HCT116 (cell line): Measurements from ENCODE around the gene SMPDL3B. TPM values are rescaled to one million over a fixed set of nuclear protein-coding genes. Genes with fewer than 3 reads are reported as not detected.

ENCODE experiments used
- ATAC-seq: fragments of 200-7000 bp; cut with Tn5 transposase; 2 replicates; pipeline ENCODE4 v1.9.1; 2020; ENCODE audit warnings: mild to moderate bottlenecking, moderate library complexity
- BruUV-seq: library from RNA; stranded (reverse); fragments of 400-500 nt; replicated peaks from 2 replicates; lab custom pipeline; 2021; lab: Mats Ljungman, UMichigan
- CTCF ChIA-PET: fragments of 300-600 bp; sonication (Branson Sonifier 250); formaldehyde crosslinking; loops from one replicate; lab custom pipeline; 2021; ENCODE audit warnings: antibody characterized with exemption; lab: Charles Lee
- POLR2A ChIA-PET: fragments of 300-600, 350-600 bp; sonication (Branson Sonifier 250); formaldehyde crosslinking; loops from one replicate; lab custom pipeline; 2021; ENCODE audit warnings: antibody characterized with exemption; lab: Charles Lee
- RAD21 ChIA-PET, 2 experiments: fragments of 300-600 bp; sonication (Branson Sonifier 250); formaldehyde crosslinking; loops; one replicate each; lab custom pipeline; 2023; ENCODE audit warnings: low total read pairs in 2 of 2; ENCODE audit not compliant: uncharacterized antibody in 2 of 2, unreplicated experiment in 2 of 2, low non-redundant PET in 1 of 2; lab: Charles Lee
- DNase-seq: peaks from one replicate; pipeline ENCODE4 v3.0.0-alpha.2; 2010; ENCODE audit warnings: low read depth, low spot score
- H2AFZ ChIP-seq: fragments of 200-600 bp; shearing (Covaris generic), sonication (generic); 2 replicates; pipeline ENCODE4 v1.6.1; 2017; ENCODE audit warnings: low read depth, mixed run types, mixed read lengths, antibody characterized with exemption, low read length; ENCODE audit not compliant: poor library complexity, severe bottlenecking
- H3K27ac ChIP-seq: 2 replicates; pipeline ENCODE4 v1.5.1; 2012; ENCODE audit warnings: low read depth, low read length
- H3K27me3 ChIP-seq: fragments of 200-600 bp; sonication (generic); 2 replicates; pipeline ENCODE4 v1.6.1; 2016; ENCODE audit warnings: mixed run types, low read length, mixed read lengths; ENCODE audit not compliant: insufficient read depth
- H3K36me3 ChIP-seq, 2 experiments: fragments of 200-500 bp in 1 of 2; fragments of 200-600 bp in 1 of 2; sonication (Bioruptor generic) in 1 of 2; sonication (generic) in 1 of 2; 2 replicates each; pipeline versions ENCODE4 v1.5.1 to v1.6.1; 2014 to 2016; ENCODE audit warnings: low read length in 2 of 2, inconsistent platforms in 1 of 2, mixed read lengths in 1 of 2, mixed run types in 1 of 2; ENCODE audit not compliant: insufficient read depth in 2 of 2, control insufficient read depth in 1 of 2
- H3K4me1 ChIP-seq, 2 experiments: fragments of 200-600 bp in 1 of 2; sonication (generic) in 1 of 2; 2 replicates each; pipeline versions ENCODE4 v1.5.1 to v1.6.1; 2012 to 2017; ENCODE audit warnings: low read length in 2 of 2, inconsistent platforms in 1 of 2, mild to moderate bottlenecking in 1 of 2, mixed read lengths in 1 of 2, mixed run types in 1 of 2, moderate library complexity in 1 of 2; ENCODE audit not compliant: insufficient read depth in 2 of 2, control insufficient read depth in 1 of 2
- H3K4me2 ChIP-seq: fragments of 200-600 bp; sonication (generic); 2 replicates; pipeline ENCODE4 v1.6.1; 2017; ENCODE audit warnings: mixed run types, low read length, mixed read lengths
- H3K4me3 ChIP-seq, 2 experiments: fragments of 200-600 bp in 1 of 2; sonication (generic) in 1 of 2; replicated peaks in 1 of 2; 2 replicates each; pipeline ENCODE4 v1.5.1; 2011 to 2016; ENCODE audit warnings: low read length in 2 of 2, control low read depth in 1 of 2, low read depth in 1 of 2, mild to moderate bottlenecking in 1 of 2, mixed read lengths in 1 of 2, mixed run types in 1 of 2
- H3K79me2 ChIP-seq: fragments of 200-600 bp; sonication (generic); 2 replicates; pipeline ENCODE4 v1.6.1; 2017; ENCODE audit warnings: mild to moderate bottlenecking, mixed run types, low read length, moderate library complexity, mixed read lengths; ENCODE audit not compliant: insufficient read depth
- H3K9ac ChIP-seq: fragments of 200-600 bp; sonication (generic); 2 replicates; pipeline ENCODE4 v1.6.1; 2016; ENCODE audit warnings: low read length, mixed read lengths
- H3K9me2 ChIP-seq: fragments of 200-600 bp; sonication (generic), shearing (Covaris generic); 2 replicates; pipeline ENCODE4 v1.6.1; 2017; ENCODE audit warnings: mixed run types, mild to moderate bottlenecking, moderate library complexity; ENCODE audit not compliant: insufficient read depth
- H3K9me3 ChIP-seq, 2 experiments: fragments of 200-500 bp in 1 of 2; fragments of 200-600 bp in 1 of 2; sonication (Bioruptor generic) in 1 of 2; sonication (generic) in 1 of 2; 2 replicates each; pipeline ENCODE4 v1.6.1; 2014 to 2017; ENCODE audit warnings: low read length in 2 of 2, mixed read lengths in 2 of 2, inconsistent platforms in 1 of 2, low read depth in 1 of 2, mild to moderate bottlenecking in 1 of 2, mixed run types in 1 of 2, moderate library complexity in 1 of 2; ENCODE audit not compliant: control insufficient read depth in 1 of 2, insufficient read depth in 1 of 2
- H4K20me1 ChIP-seq: fragments of 200-600 bp; sonication (generic), shearing (Covaris generic); 2 replicates; pipeline ENCODE4 v1.6.1; 2017; ENCODE audit warnings: mixed run types, mild to moderate bottlenecking, moderate library complexity; ENCODE audit not compliant: insufficient read depth
- CBX3 ChIP-seq: IDR thresholded peaks from 2 replicates; pipeline ENCODE4 v1.6.1; 2012; ENCODE audit warnings: low read depth
- CEBPB ChIP-seq: IDR thresholded peaks from 2 replicates; pipeline ENCODE4 v1.6.1; 2012; ENCODE audit warnings: low read depth
- ELF1 ChIP-seq: IDR thresholded peaks from 2 replicates; pipeline ENCODE4 v1.6.1; 2012; ENCODE audit warnings: low read depth, borderline replicate concordance
- EZH2 ChIP-seq: fragments of 200-600 bp; sonication (generic); IDR thresholded peaks from 2 replicates; pipeline ENCODE4 v1.6.1; 2017; ENCODE audit warnings: antibody characterized with exemption, mixed run types
- EZH2phosphoT487 ChIP-seq: fragments of 200-600 bp; IDR thresholded peaks from 2 replicates; pipeline ENCODE4 v1.6.1; 2018; ENCODE audit warnings: antibody characterized with exemption, borderline replicate concordance
- FOSL1 ChIP-seq: IDR thresholded peaks from 2 replicates; pipeline ENCODE4 v1.6.1; 2012; ENCODE audit warnings: low read depth
- JUND ChIP-seq: IDR thresholded peaks from 2 replicates; pipeline ENCODE4 v1.6.1; 2012
- RAD21 ChIP-seq: IDR thresholded peaks from 2 replicates; pipeline ENCODE4 v1.6.1; 2012; ENCODE audit warnings: low read depth, mild to moderate bottlenecking
- SIN3A ChIP-seq: IDR thresholded peaks from 2 replicates; pipeline ENCODE4 v1.6.1; 2012; ENCODE audit warnings: low read depth
- SRF ChIP-seq: IDR thresholded peaks from 2 replicates; pipeline ENCODE4 v1.6.1; 2012; ENCODE audit warnings: low read depth
- TCF7L2 ChIP-seq: IDR thresholded peaks from 2 replicates; pipeline ENCODE4 v1.7.0; 2011; ENCODE audit warnings: borderline replicate concordance, inconsistent platforms; ENCODE audit not compliant: insufficient read depth, insufficient read length; ENCODE audit errors: extremely low read depth
- YY1 ChIP-seq: IDR thresholded peaks from 2 replicates; pipeline ENCODE4 v1.6.1; 2011; ENCODE audit warnings: low read length, low read depth, moderate library complexity, mild to moderate bottlenecking; ENCODE audit not compliant: insufficient replicate concordance; ENCODE audit errors: extremely low read depth
- ZNF274 ChIP-seq: fragments of 200-500 bp; sonication (Bioruptor generic); IDR thresholded peaks from 2 replicates; pipeline ENCODE4 v1.6.1; 2014; ENCODE audit warnings: mild to moderate bottlenecking, low read depth, low read length, inconsistent platforms
- intact Hi-C: fragments of 100-400 bp; cut with micrococcal nuclease; formaldehyde crosslinking; loops from 2 replicates; pipeline ENCODE4 v1.10.0; 2022
- total RNA-seq: library from RNA; stranded (reverse); gene quantifications from one replicate; pipeline ENCODE4 v1.2.1, GENCODE V29; 2021; ENCODE audit not compliant: unreplicated experiment
- TF ChIP-seq, protein P1 (sequence below), 3 experiments: fragments of 200-600 bp in 1 of 3; sonication (generic) in 1 of 3; IDR thresholded peaks in 2 of 3; conservative IDR thresholded peaks in 1 of 3; 2 replicates each; pipeline ENCODE4 v1.5.1; 2012 to 2017; ENCODE audit warnings: low read depth in 2 of 3, low read length in 2 of 3, antibody characterized with exemption in 1 of 3, borderline replicate concordance in 1 of 3, control low read depth in 1 of 3, mild to moderate bottlenecking in 1 of 3, mixed read lengths in 1 of 3, mixed run types in 1 of 3, moderate library complexity in 1 of 3; ENCODE audit not compliant: insufficient read depth in 1 of 3
- TF ChIP-seq, protein P2 (sequence below): IDR thresholded peaks from 2 replicates; pipeline ENCODE4 v1.6.1; 2011; ENCODE audit warnings: mild to moderate bottlenecking, low read length, moderate library complexity; ENCODE audit not compliant: insufficient replicate concordance; ENCODE audit errors: extremely low read depth

The SMPDL3B gene
- total RNA-seq, 1 experiment from 2014 or later, result 16.4 TPM

GRCh38 chr1:27949027-27949426 lies 14.2 kb downstream of the SMPDL3B start:
- Histone ChIP-seq H3K9ac (no peak overlapping the region), H3K27ac (no peak overlapping the region), H3K9me3 (no peaks in the 10 kb centered on the region), H3K27me3 (no peaks in the 10 kb centered on the region), H3K4me2 (no peak overlapping the region), H3K79me2 (no peaks in the 10 kb centered on the region), H3K9me2 (no peaks in the 10 kb centered on the region), H3K4me3 (no peak overlapping the region), H3K4me1 (no peaks in the 10 kb centered on the region), H4K20me1 (no peaks in the 10 kb centered on the region), H3K36me3 (no peaks in the 10 kb centered on the region; a peak in 1 of 4 replicates), H2AFZ (no peak overlapping the region)
- intact Hi-C loops, result no loop called here
- ChIA-PET POLR2A (no interaction called here), RAD21 (no interaction called here), CTCF (no interaction called here)
- ATAC-seq, result no peak
- no peak for DNase-seq
- no TSS peak for BruUV-seq
- TF ChIP-seq YY1 (no peak), JUND (no peak), TCF7L2 (no peak), ELF1 (no peak), SIN3A (no peak), EZH2 (no peak), RAD21 (no peak), CEBPB (no peak), CBX3 (no peak), SRF (no peak), EZH2phosphoT487 (no peak), FOSL1 (no peak), ZNF274 (no peak)
- TF ChIP-seq, protein P1, sequence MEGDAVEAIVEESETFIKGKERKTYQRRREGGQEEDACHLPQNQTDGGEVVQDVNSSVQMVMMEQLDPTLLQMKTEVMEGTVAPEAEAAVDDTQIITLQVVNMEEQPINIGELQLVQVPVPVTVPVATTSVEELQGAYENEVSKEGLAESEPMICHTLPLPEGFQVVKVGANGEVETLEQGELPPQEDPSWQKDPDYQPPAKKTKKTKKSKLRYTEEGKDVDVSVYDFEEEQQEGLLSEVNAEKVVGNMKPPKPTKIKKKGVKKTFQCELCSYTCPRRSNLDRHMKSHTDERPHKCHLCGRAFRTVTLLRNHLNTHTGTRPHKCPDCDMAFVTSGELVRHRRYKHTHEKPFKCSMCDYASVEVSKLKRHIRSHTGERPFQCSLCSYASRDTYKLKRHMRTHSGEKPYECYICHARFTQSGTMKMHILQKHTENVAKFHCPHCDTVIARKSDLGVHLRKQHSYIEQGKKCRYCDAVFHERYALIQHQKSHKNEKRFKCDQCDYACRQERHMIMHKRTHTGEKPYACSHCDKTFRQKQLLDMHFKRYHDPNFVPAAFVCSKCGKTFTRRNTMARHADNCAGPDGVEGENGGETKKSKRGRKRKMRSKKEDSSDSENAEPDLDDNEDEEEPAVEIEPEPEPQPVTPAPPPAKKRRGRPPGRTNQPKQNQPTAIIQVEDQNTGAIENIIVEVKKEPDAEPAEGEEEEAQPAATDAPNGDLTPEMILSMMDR (IDR thresholded peaks at IDR 0.05 in 2 of 3, conservative IDR thresholded peaks at IDR 0.05 in 1 of 3; ENCODE audit: borderline replicate concordance in 1 of 3, insufficient read depth in 1 of 3, low read depth in 2 of 3, low read length in 2 of 3), result no peak
- TF ChIP-seq, protein P2, sequence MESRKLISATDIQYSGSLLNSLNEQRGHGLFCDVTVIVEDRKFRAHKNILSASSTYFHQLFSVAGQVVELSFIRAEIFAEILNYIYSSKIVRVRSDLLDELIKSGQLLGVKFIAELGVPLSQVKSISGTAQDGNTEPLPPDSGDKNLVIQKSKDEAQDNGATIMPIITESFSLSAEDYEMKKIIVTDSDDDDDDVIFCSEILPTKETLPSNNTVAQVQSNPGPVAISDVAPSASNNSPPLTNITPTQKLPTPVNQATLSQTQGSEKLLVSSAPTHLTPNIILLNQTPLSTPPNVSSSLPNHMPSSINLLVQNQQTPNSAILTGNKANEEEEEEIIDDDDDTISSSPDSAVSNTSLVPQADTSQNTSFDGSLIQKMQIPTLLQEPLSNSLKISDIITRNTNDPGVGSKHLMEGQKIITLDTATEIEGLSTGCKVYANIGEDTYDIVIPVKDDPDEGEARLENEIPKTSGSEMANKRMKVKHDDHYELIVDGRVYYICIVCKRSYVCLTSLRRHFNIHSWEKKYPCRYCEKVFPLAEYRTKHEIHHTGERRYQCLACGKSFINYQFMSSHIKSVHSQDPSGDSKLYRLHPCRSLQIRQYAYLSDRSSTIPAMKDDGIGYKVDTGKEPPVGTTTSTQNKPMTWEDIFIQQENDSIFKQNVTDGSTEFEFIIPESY, result no peak
